AML-193 (cell line): ENCODE results near the gene ARID3B.

Experiments
- DNase-seq, 2 experiments: peaks; one replicate each; lab custom pipeline; 2025; lab: John Stamatoyannopoulos, UW

ARID3B gene

GRCh38 chr15:74643665-74644204, 102.7 kb downstream of the ARID3B start:
- DNase-seq: no peak

- DNase-seq: no peak
These were observed 105.5 kb downstream of the ARID3B start for GRCh38 chr15:74646480-74646879.
